SU-DHL-6 (cell line): ENCODE measurements around the gene AJM1.
A peak's percentile ranks its signal among the peaks of the same experiment; 100 is the strongest.

Experiments
- H2AFZ ChIP-seq: fragments of 200-600 bp; sonication (generic); 2 replicates; pipeline ENCODE4 v1.6.1; 2014; ENCODE audit warnings: low read depth, mild to moderate bottlenecking, moderate library complexity, mixed read lengths, antibody characterized with exemption, low read length; ENCODE audit not compliant: severe bottlenecking
- H3F3A ChIP-seq: fragments of 200-600 bp; shearing (Covaris generic); 2 replicates; pipeline ENCODE4 v1.6.0; 2016; ENCODE audit warnings: antibody characterized with exemption, mild to moderate bottlenecking; ENCODE audit not compliant: insufficient read depth
- H3K27ac ChIP-seq: fragments of 200-600 bp; sonication (generic); 2 replicates; pipeline ENCODE4 v1.5.1; 2016; ENCODE audit warnings: low read depth, mild to moderate bottlenecking, low read length, moderate library complexity, mixed read lengths
- H3K27me3 ChIP-seq: fragments of 200-600 bp; sonication (generic), shearing (Covaris generic); 2 replicates; pipeline ENCODE4 v1.6.0; 2014; ENCODE audit warnings: mild to moderate bottlenecking, low read length
- H3K36me3 ChIP-seq: fragments of 200-600 bp; sonication (generic); 2 replicates; pipeline ENCODE4 v1.6.1; 2014; ENCODE audit warnings: mild to moderate bottlenecking, low read length, mixed read lengths
- H3K4me2 ChIP-seq: fragments of 300-600, 200-600 bp; shearing (Covaris generic), sonication (generic); 2 replicates; pipeline ENCODE4 v1.6.0; 2014; ENCODE audit warnings: low read length, low read depth, mild to moderate bottlenecking; ENCODE audit not compliant: poor library complexity, severe bottlenecking
- H3K4me3 ChIP-seq: fragments of 200-600 bp; sonication (generic); 2 replicates; pipeline ENCODE4 v1.5.1; 2014; ENCODE audit warnings: antibody characterized with exemption, low read length, mild to moderate bottlenecking, mixed read lengths; ENCODE audit not compliant: insufficient read depth, poor library complexity, severe bottlenecking
- H3K79me2 ChIP-seq: fragments of 200-600 bp; sonication (generic); 2 replicates; pipeline ENCODE4 v1.6.1; 2014; ENCODE audit warnings: mild to moderate bottlenecking, low read length, moderate library complexity; ENCODE audit not compliant: insufficient read depth
- H3K9ac ChIP-seq: fragments of 200-600 bp; sonication (generic); 2 replicates; pipeline ENCODE4 v1.7.0; 2014; ENCODE audit warnings: mild to moderate bottlenecking, low read length
- H3K9me2 ChIP-seq: fragments of 200-600 bp; sonication (generic); replicated peaks from 2 replicates; pipeline ENCODE4 v1.6.1; 2014; ENCODE audit warnings: low read length; ENCODE audit not compliant: insufficient read depth
- H3K9me3 ChIP-seq: fragments of 200-600 bp; sonication (generic); 2 replicates; pipeline ENCODE4 v1.6.1; 2014; ENCODE audit warnings: low read length, mixed read lengths; ENCODE audit not compliant: insufficient read depth
- H4K20me1 ChIP-seq: fragments of 200-600 bp; sonication (generic); 2 replicates; pipeline ENCODE4 v1.6.1; 2014; ENCODE audit warnings: low read depth, mild to moderate bottlenecking, antibody characterized with exemption, low read length, moderate library complexity, mixed read lengths
- CTCF ChIP-seq: fragments of 200-600 bp; sonication (generic); IDR thresholded peaks from one replicate; pipeline ENCODE4 v1.5.1; 2017; ENCODE audit warnings: antibody characterized with exemption, mild to moderate bottlenecking, low read length, moderate library complexity; ENCODE audit not compliant: insufficient read depth, poor library complexity, severe bottlenecking
- EZH2phosphoT487 ChIP-seq: fragments of 200-600 bp; sonication (generic), shearing (Covaris generic); conservative IDR thresholded peaks from 2 replicates; pipeline ENCODE4 v1.6.1; 2018; ENCODE audit warnings: mild to moderate bottlenecking, antibody characterized with exemption, low read length, moderate library complexity, mixed read lengths

The AJM1 gene

GRCh38 chr9:136862849-136863622 lies 20.8 kb downstream of the AJM1 start:
- Histone ChIP-seq H3K79me2 (peaks cover 11% of the 10 kb centered on the region; the same call in 1 of the 2 replicates), H2AFZ (no peak overlapping the region), H3K4me3 (no peak overlapping the region), H3K9ac (no peak overlapping the region), H3K4me2 (no peak overlapping the region), H3K9me3 (no peaks in the 10 kb centered on the region), H3K27ac (no peak overlapping the region), H3F3A (no peaks in the 10 kb centered on the region), H3K27me3 (no peaks in the 10 kb centered on the region), H3K9me2 (no peaks in the 10 kb centered on the region), H3K36me3 (no peaks in the 10 kb centered on the region), H4K20me1 (no peaks in the 10 kb centered on the region)
- TF ChIP-seq CTCF (no peak), EZH2phosphoT487 (no peak)

GRCh38 chr9:136863623-136864273 lies 21.5 kb downstream of the AJM1 start:
- H3K9ac ChIP-seq, result no peak overlapping the region

GRCh38 chr9:136865041-136865767 lies 22.9 kb downstream of the AJM1 start:
- Histone ChIP-seq H3K9me3 (no peaks in the 10 kb centered on the region), H3K79me2 (peaks cover 11% of the 10 kb centered on the region; the same call in 1 of the 2 replicates), H3K27ac (no peak overlapping the region), H3K4me3 (peak overlapping the region; percentile 94), H3K9ac (peak overlapping the region; percentile 87), H3K4me2 (peak overlapping the region; percentile 69), H3F3A (peaks cover 5% of the 10 kb centered on the region; the same call in 1 of the 2 replicates), H3K27me3 (no peaks in the 10 kb centered on the region), H4K20me1 (no peaks in the 10 kb centered on the region), H3K36me3 (no peaks in the 10 kb centered on the region), H2AFZ (no peak overlapping the region), H3K9me2 (no peaks in the 10 kb centered on the region)
- TF ChIP-seq CTCF (no peak), EZH2phosphoT487 (no peak)

More at GRCh38 chr9:136863623-136864273, 21.5 kb downstream of the AJM1 start:
- H3K9me3 ChIP-seq, result no peaks in the 10 kb centered on the region
- no peaks in the 10 kb centered on the region for H3K27me3 ChIP-seq
- no peak overlapping the region for H2AFZ ChIP-seq
- no peaks in the 10 kb centered on the region for H4K20me1 ChIP-seq
- H3F3A ChIP-seq, result no peaks in the 10 kb centered on the region
- H3K36me3 ChIP-seq, result no peaks in the 10 kb centered on the region
- H3K27ac ChIP-seq, result no peak overlapping the region
- peaks cover 11% of the 10 kb centered on the region; the same call in 1 of the 2 replicates for H3K79me2 ChIP-seq
- H3K4me3 ChIP-seq, result no peak overlapping the region
- no peaks in the 10 kb centered on the region for H3K9me2 ChIP-seq
- TF ChIP-seq EZH2phosphoT487 (no peak), CTCF (no peak)
- no peak overlapping the region for H3K4me2 ChIP-seq
